ENCODE results near the gene RNH1.

RNH1 gene

GRCh38 chr11:503179-503981 is 3.7 kb downstream of the RNH1 start:
- TF ChIP-seq GATA1 (IDR thresholded peaks at IDR 0.05; ENCODE audit: low read depth, low read length) = no peak
- TF ChIP-seq POLR2A (IDR thresholded peaks at IDR 0.05; ENCODE audit: low read length) = peak; percentile 75
- DNase-seq = peak; percentile 74 to 82

GRCh38 chr11:502288-503178 is 4.5 kb downstream of the RNH1 start:
- no peak for TF ChIP-seq GATA1 (IDR thresholded peaks at IDR 0.05; ENCODE audit: low read depth, low read length)
- no peak for TF ChIP-seq POLR2A (IDR thresholded peaks at IDR 0.05; ENCODE audit: low read length)
- no peak for DNase-seq

- no peak for DNase-seq
- TF ChIP-seq GATA1 (IDR thresholded peaks at IDR 0.05; ENCODE audit: low read depth, low read length) (no peak), POLR2A (IDR thresholded peaks at IDR 0.05; ENCODE audit: low read length) (no peak)
Measured at GRCh38 chr11:501683-502287, 5.3 kb downstream of the RNH1 start.

- no peak for TF ChIP-seq POLR2A (IDR thresholded peaks at IDR 0.05; ENCODE audit: low read length)
- TF ChIP-seq GATA1 (IDR thresholded peaks at IDR 0.05; ENCODE audit: low read depth, low read length) = no peak
- no peak for DNase-seq
Measured at GRCh38 chr11:501001-501682, 5.9 kb downstream of the RNH1 start.

GRCh38 chr11:499201-500076 is 7.6 kb downstream of the RNH1 start:
- no peak for TF ChIP-seq GATA1 (IDR thresholded peaks at IDR 0.05; ENCODE audit: low read depth, low read length)
- TF ChIP-seq POLR2A (IDR thresholded peaks at IDR 0.05; ENCODE audit: low read length) = no peak
- DNase-seq = no peak

- no peak for TF ChIP-seq POLR2A (IDR thresholded peaks at IDR 0.05; ENCODE audit: low read length)
- no peak for DNase-seq
Measured at GRCh38 chr11:498297-499181, 8.5 kb downstream of the RNH1 start.

- DNase-seq = peak in 1 of 2 experiments; percentile 38
- TF ChIP-seq GATA1 (IDR thresholded peaks at IDR 0.05; ENCODE audit: low read depth, low read length) = no peak
- TF ChIP-seq POLR2A (IDR thresholded peaks at IDR 0.05; ENCODE audit: low read length) = no peak
Measured at GRCh38 chr11:497565-498296, 9.3 kb downstream of the RNH1 start.

- no peak for TF ChIP-seq GATA1 (IDR thresholded peaks at IDR 0.05; ENCODE audit: low read depth, low read length)
- TF ChIP-seq POLR2A (IDR thresholded peaks at IDR 0.05; ENCODE audit: low read length) = no peak
- DNase-seq = no peak
Measured at GRCh38 chr11:496834-497564, 10.0 kb downstream of the RNH1 start.

- no peak for DNase-seq
- TF ChIP-seq POLR2A (IDR thresholded peaks at IDR 0.05; ENCODE audit: low read length) (no peak), GATA1 (IDR thresholded peaks at IDR 0.05; ENCODE audit: low read depth, low read length) (no peak)
Measured at GRCh38 chr11:495537-495931, 11.5 kb downstream of the RNH1 start.

- TF ChIP-seq GATA1 (IDR thresholded peaks at IDR 0.05; ENCODE audit: low read depth, low read length) (no peak), POLR2A (IDR thresholded peaks at IDR 0.05; ENCODE audit: low read length) (no peak)
- no peak for DNase-seq
Measured at GRCh38 chr11:494761-495536, 12.1 kb downstream of the RNH1 start.

All from erythroblast (primary cell).